Fibroblast of lung (primary cell): ENCODE data around the gene RPS27A.

ENCODE experiments used
- EZH2 ChIP-seq: IDR thresholded peaks from 2 replicates; pipeline ENCODE4 v1.5.1; 2012; ENCODE audit warnings: low read length, control low read depth, mild to moderate bottlenecking; ENCODE audit errors: missing control alignments
- TF ChIP-seq, protein P1 (sequence below), 2 donors: IDR thresholded peaks in 1 of 2; conservative IDR thresholded peaks in 1 of 2; 1 replicate in 1 of 2; 2 replicates in 1 of 2; pipeline ENCODE4 v1.5.1; 2011 to 2012; ENCODE audit warnings: low read length in 2 of 2, control low read depth in 1 of 2, inconsistent platforms in 1 of 2, low read depth in 1 of 2, mild to moderate bottlenecking in 1 of 2

DNA sequence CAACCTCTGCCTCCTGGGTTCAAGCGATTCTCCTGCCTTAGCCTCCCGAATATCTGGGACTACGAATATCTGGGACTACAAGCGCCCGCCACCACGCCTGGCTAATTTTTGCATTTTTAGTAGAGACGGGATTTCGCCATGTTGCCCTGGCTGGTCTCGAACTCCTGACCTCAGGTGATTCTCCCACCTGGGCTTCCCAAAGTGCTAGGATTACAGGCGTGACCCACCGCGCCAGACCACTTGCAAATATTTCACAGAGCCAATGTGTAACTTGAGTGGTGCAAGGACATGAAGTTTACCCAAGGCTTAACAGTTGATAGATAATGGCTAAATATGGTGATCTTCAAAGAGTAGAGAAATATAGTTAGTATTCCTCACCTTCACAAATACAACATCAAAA, 50.6 kb downstream of the RPS27A start:
- TF ChIP-seq EZH2 = no peak
- TF ChIP-seq, protein P1, sequence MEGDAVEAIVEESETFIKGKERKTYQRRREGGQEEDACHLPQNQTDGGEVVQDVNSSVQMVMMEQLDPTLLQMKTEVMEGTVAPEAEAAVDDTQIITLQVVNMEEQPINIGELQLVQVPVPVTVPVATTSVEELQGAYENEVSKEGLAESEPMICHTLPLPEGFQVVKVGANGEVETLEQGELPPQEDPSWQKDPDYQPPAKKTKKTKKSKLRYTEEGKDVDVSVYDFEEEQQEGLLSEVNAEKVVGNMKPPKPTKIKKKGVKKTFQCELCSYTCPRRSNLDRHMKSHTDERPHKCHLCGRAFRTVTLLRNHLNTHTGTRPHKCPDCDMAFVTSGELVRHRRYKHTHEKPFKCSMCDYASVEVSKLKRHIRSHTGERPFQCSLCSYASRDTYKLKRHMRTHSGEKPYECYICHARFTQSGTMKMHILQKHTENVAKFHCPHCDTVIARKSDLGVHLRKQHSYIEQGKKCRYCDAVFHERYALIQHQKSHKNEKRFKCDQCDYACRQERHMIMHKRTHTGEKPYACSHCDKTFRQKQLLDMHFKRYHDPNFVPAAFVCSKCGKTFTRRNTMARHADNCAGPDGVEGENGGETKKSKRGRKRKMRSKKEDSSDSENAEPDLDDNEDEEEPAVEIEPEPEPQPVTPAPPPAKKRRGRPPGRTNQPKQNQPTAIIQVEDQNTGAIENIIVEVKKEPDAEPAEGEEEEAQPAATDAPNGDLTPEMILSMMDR (conservative IDR thresholded peaks at IDR 0.05 in 1 of 2, IDR thresholded peaks at IDR 0.05 in 1 of 2; ENCODE audit: low read depth in 1 of 2, low read length in 2 of 2) = no peak
